ENCODE data around the gene USP6. TPM values are rescaled to one million over a fixed set of nuclear protein-coding genes. Genes with fewer than 3 reads are reported as not detected.
"Not testable (repeated sequence)": the region's sequence is repeated elsewhere in the genome, so short reads cannot be mapped to it uniquely, and the experiment has no call there.

USP6 gene
- total and polyA plus RNA-seq, 2 of the 4 experiments (the other 2 are of a cell fraction) = 0.02 TPM; not detected in 1

DNA sequence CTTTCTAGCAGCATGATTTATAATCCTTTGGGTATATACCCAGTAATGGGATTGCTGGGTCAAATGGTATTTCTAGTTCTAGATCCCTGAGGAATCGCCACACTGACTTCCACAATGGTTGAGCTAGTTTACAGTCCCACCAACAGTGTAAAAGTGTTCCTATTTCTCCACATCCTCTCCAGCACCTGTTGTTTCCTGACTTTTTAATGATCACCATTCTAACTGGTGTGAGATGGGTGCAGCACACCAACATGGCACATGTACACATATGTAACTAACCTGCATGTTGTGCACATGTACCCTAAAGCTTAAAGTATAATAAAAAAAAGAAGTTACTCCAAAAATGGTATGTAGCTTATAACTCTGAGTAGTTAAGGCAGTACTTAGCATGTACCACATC lies 44.9 kb downstream of the USP6 start:
- H4K20me1 ChIP-seq (ENCODE audit: insufficient read depth, low read length); H3K9me3 ChIP-seq (ENCODE audit: control insufficient read depth, insufficient read depth, low read length); H2AFZ ChIP-seq (replicated peaks; ENCODE audit: low read length, poor library complexity); H3K56ac ChIP-seq (ENCODE audit: extremely low read depth, insufficient read depth, low read length); H2AK5ac ChIP-seq (ENCODE audit: low read depth, low read length); H4K91ac ChIP-seq (ENCODE audit: insufficient read depth, low read depth, low read length); H3K18ac ChIP-seq (ENCODE audit: low read depth, low read length); H4K8ac ChIP-seq (ENCODE audit: low read depth in 2 of 2, low read length in 2 of 2); ATAC-seq (ENCODE audit: low read depth); H2BK20ac ChIP-seq (ENCODE audit: low read depth, low read length); H3K4me3 ChIP-seq (ENCODE audit: insufficient read depth, low read depth, low read length); BruUV-seq (replicated peaks); H2BK5ac ChIP-seq (ENCODE audit: low read depth, low read length, poor library complexity, severe bottlenecking); H2BK15ac ChIP-seq (ENCODE audit: low read depth, low read length); H3K23ac ChIP-seq (ENCODE audit: low read depth, low read length); H3K14ac ChIP-seq (replicated peaks; ENCODE audit: low read depth, low read length); POLR2A ChIA-PET (ENCODE audit: unreplicated experiment); CTCF ChIA-PET; H2BK120ac ChIP-seq (ENCODE audit: low read depth, low read length); H3K27ac ChIP-seq (ENCODE audit: insufficient read depth, low read length); dilution Hi-C loops (cut with HindIII; ENCODE audit: low sequenced_read_pairs, unreplicated experiment); H2AK9ac ChIP-seq (replicated peaks; ENCODE audit: low read depth, low read length, poor library complexity); H3K9ac ChIP-seq (ENCODE audit: low read depth, low read length); H3K4me2 ChIP-seq (ENCODE audit: low read depth, low read length); DNase-seq; in situ Hi-C loops (cut with MboI; ENCODE audit: low sequenced_read_pairs); intact Hi-C loops (cut with micrococcal nuclease); H3K79me1 ChIP-seq (ENCODE audit: low read depth in 1 of 2, low read length in 2 of 2); H3K4me1 ChIP-seq (ENCODE audit: control insufficient read depth, insufficient read depth, low read length); H3K27me3 ChIP-seq (ENCODE audit: control insufficient read depth, insufficient read depth, low read length); H4K5ac ChIP-seq (ENCODE audit: low read depth, low read length); H3K36me3 ChIP-seq (ENCODE audit: control insufficient read depth, insufficient read depth, low read length); H3K9me1 ChIP-seq (ENCODE audit: insufficient read depth, low read length); H3K4ac ChIP-seq (ENCODE audit: low read depth, low read length): not testable (repeated sequence)
- WGBS, 2 experiments (ENCODE audit: extremely low coverage in 2 of 2, insufficient read length in 1 of 2) = no CpG with 5 or more reads among the region's 1 CpG

DNA sequence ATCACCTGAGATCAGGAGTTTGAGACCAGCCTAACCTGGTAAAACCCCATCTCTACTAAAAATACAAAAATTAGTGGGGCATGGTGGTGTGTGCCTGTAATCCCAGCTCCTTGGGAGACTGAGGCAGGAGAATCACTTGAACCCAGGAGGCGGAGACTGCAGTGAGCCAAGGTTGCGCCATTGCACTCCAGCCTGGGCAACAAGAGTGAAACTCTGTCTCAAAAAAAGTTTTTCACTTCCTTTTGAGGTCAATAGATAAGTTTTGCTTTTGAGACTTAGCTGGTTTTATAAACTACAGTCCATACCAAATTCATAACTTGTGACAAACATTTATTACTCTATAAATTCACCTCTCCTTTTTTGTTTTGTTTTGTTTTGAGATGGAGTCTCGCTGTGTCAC lies 46.0 kb downstream of the USP6 start:
- H3K4me1 ChIP-seq (ENCODE audit: control insufficient read depth, insufficient read depth, low read length); H3K4me2 ChIP-seq (ENCODE audit: low read depth, low read length); H4K91ac ChIP-seq (ENCODE audit: insufficient read depth, low read depth, low read length); H3K79me1 ChIP-seq (ENCODE audit: low read depth in 1 of 2, low read length in 2 of 2); H2BK20ac ChIP-seq (ENCODE audit: low read depth, low read length); H3K18ac ChIP-seq (ENCODE audit: low read depth, low read length); H3K36me3 ChIP-seq (ENCODE audit: control insufficient read depth, insufficient read depth, low read length); H3K4me3 ChIP-seq (ENCODE audit: insufficient read depth, low read depth, low read length); ATAC-seq (ENCODE audit: low read depth); CTCF ChIA-PET; H3K27me3 ChIP-seq (ENCODE audit: control insufficient read depth, insufficient read depth, low read length); H3K9ac ChIP-seq (ENCODE audit: low read depth, low read length); H3K56ac ChIP-seq (ENCODE audit: extremely low read depth, insufficient read depth, low read length); H3K4ac ChIP-seq (ENCODE audit: low read depth, low read length); H3K14ac ChIP-seq (replicated peaks; ENCODE audit: low read depth, low read length); POLR2A ChIA-PET (ENCODE audit: unreplicated experiment); DNase-seq; H2BK15ac ChIP-seq (ENCODE audit: low read depth, low read length); in situ Hi-C loops (cut with MboI; ENCODE audit: low sequenced_read_pairs); H2BK5ac ChIP-seq (ENCODE audit: low read depth, low read length, poor library complexity, severe bottlenecking); H2AK9ac ChIP-seq (replicated peaks; ENCODE audit: low read depth, low read length, poor library complexity); intact Hi-C loops (cut with micrococcal nuclease); H4K20me1 ChIP-seq (ENCODE audit: insufficient read depth, low read length); H3K9me3 ChIP-seq (ENCODE audit: control insufficient read depth, insufficient read depth, low read length); dilution Hi-C loops (cut with HindIII; ENCODE audit: low sequenced_read_pairs, unreplicated experiment); H3K9me1 ChIP-seq (ENCODE audit: insufficient read depth, low read length); H2BK120ac ChIP-seq (ENCODE audit: low read depth, low read length); H2AFZ ChIP-seq (replicated peaks; ENCODE audit: low read length, poor library complexity); H2AK5ac ChIP-seq (ENCODE audit: low read depth, low read length); BruUV-seq (replicated peaks); H3K27ac ChIP-seq (ENCODE audit: insufficient read depth, low read length); H4K8ac ChIP-seq (ENCODE audit: low read depth in 2 of 2, low read length in 2 of 2); H4K5ac ChIP-seq (ENCODE audit: low read depth, low read length); H3K23ac ChIP-seq (ENCODE audit: low read depth, low read length): not testable (repeated sequence)
- WGBS, 2 experiments (ENCODE audit: extremely low coverage in 2 of 2, insufficient read length in 1 of 2) = no CpG with 5 or more reads among the region's 3 CpGs

Measured in IMR-90 (cell line).